Measurements from ENCODE around the gene VPS8. TPM values are rescaled to one million over a fixed set of nuclear protein-coding genes. Genes with fewer than 3 reads are reported as not detected.

Gene VPS8
- 86.4 TPM for total RNA-seq

- peak; percentile 97 for DNase-seq (ENCODE audit: low spot score)
These were observed at the start of gene VPS8 for GRCh38 chr3:184811999-184812661. Gene VPS8, plus strand, starts transcription at chr3:184812166. Its CDS starts 12,467 bp downstream, at chr3:184824633.

GRCh38 chr3:184764191-184764590 is 47.8 kb upstream of the VPS8 start:
- no peak for DNase-seq (ENCODE audit: low spot score)

GRCh38 chr3:184765047-184765729 is 46.8 kb upstream of the VPS8 start:
- no peak for DNase-seq (ENCODE audit: low spot score)

- DNase-seq (ENCODE audit: low spot score): no peak
These were observed 46.3 kb upstream of the VPS8 start for GRCh38 chr3:184765730-184766074.

- DNase-seq (ENCODE audit: low spot score): no peak
These were observed 45.3 kb upstream of the VPS8 start for GRCh38 chr3:184766555-184767261.

GRCh38 chr3:184767377-184767776 is 44.6 kb upstream of the VPS8 start:
- no peak for DNase-seq (ENCODE audit: low spot score)

GRCh38 chr3:184769382-184770170 is 42.4 kb upstream of the VPS8 start:
- DNase-seq (ENCODE audit: low spot score): no peak

GRCh38 chr3:184770541-184770940 is 41.4 kb upstream of the VPS8 start:
- DNase-seq (ENCODE audit: low spot score): no peak

GRCh38 chr3:184771301-184772127 is 40.5 kb upstream of the VPS8 start:
- no peak for DNase-seq (ENCODE audit: low spot score)

GRCh38 chr3:184772667-184773272 is 39.2 kb upstream of the VPS8 start:
- DNase-seq (ENCODE audit: low spot score): no peak

GRCh38 chr3:184773283-184774186 is 38.4 kb upstream of the VPS8 start:
- DNase-seq (ENCODE audit: low spot score): no peak

- no peak for DNase-seq (ENCODE audit: low spot score)
These were observed 35.0 kb upstream of the VPS8 start for GRCh38 chr3:184776916-184777315.

- DNase-seq (ENCODE audit: low spot score): peak; percentile 93
These were observed 34.2 kb upstream of the VPS8 start for GRCh38 chr3:184777566-184778356.

- no peak for DNase-seq (ENCODE audit: low spot score)
These were observed 33.3 kb upstream of the VPS8 start for GRCh38 chr3:184778426-184779332.

GRCh38 chr3:184780981-184781515 is 30.9 kb upstream of the VPS8 start:
- no peak for DNase-seq (ENCODE audit: low spot score)

GRCh38 chr3:184781801-184782200 is 30.2 kb upstream of the VPS8 start:
- DNase-seq (ENCODE audit: low spot score): no peak

- DNase-seq (ENCODE audit: low spot score): no peak
These were observed 28.6 kb upstream of the VPS8 start for GRCh38 chr3:184783319-184783718.

Data from ureter (tissue), 1 donor.